OCI-LY7 (cell line): ENCODE measurements around the gene HRAS.

ENCODE experiments used
- CTCF ChIP-seq: fragments of 200-600 bp; sonication (generic); conservative IDR thresholded peaks from 2 replicates; pipeline ENCODE4 v1.5.1; 2014; ENCODE audit warnings: mild to moderate bottlenecking, antibody characterized with exemption, low read length, moderate library complexity, mixed read lengths
- EZH2phosphoT487 ChIP-seq: fragments of 200-600 bp; sonication (generic); IDR thresholded peaks from 2 replicates; pipeline ENCODE4 v1.6.1; 2018; ENCODE audit warnings: low read depth, borderline replicate concordance, mild to moderate bottlenecking, mixed run types, antibody characterized with exemption, low read length, moderate library complexity, mixed read lengths

- TF ChIP-seq CTCF: peak; percentile 99
- TF ChIP-seq EZH2phosphoT487: no peak
These were observed 16.7 kb downstream of the HRAS start for GRCh38 chr11:518463-519202.
